K562 (cell line): ENCODE measurements around the gene SLC18B1. TPM values are rescaled to one million over a fixed set of nuclear protein-coding genes. Genes with fewer than 3 reads are reported as not detected.

Experiments used
- CBX5 ChIP-seq: IDR thresholded peaks from 2 replicates; pipeline ENCODE4 v1.6.1; 2014; ENCODE audit warnings: low read depth, borderline replicate concordance
- CCNT2 ChIP-seq: IDR thresholded peaks from 2 replicates; pipeline ENCODE4 v1.6.1; 2011; ENCODE audit warnings: borderline replicate concordance, low read depth, mild to moderate bottlenecking, moderate library complexity, mixed read lengths, low read length; ENCODE audit not compliant: insufficient read length; ENCODE audit errors: extremely low read depth
- ELF1 ChIP-seq: fragments of 200-800 bp; sonication (Bioruptor generic); IDR thresholded peaks from 2 replicates; pipeline ENCODE4 v1.6.1; 2016; ENCODE audit warnings: missing genetic modification characterization, missing compliant biosample characterization
- FOXK1 ChIP-seq: sonication (generic); formaldehyde crosslinking; IDR thresholded peaks from 2 replicates; pipeline ENCODE4 v1.8.0; 2022; ENCODE audit warnings: missing genetic modification reagents, mild to moderate bottlenecking, borderline replicate concordance
- NFRKB ChIP-seq: fragments of 450-650 bp; IDR thresholded peaks from 2 replicates; pipeline ENCODE4 v1.6.1; 2016; ENCODE audit warnings: low read depth
- SETDB1 ChIP-seq: IDR thresholded peaks from one replicate; pipeline ENCODE4 v1.6.1; 2012; ENCODE audit warnings: low read length, control low read depth, inconsistent platforms
- SLC30A9 ChIP-seq: fragments of 250-450 bp; sonication (Bioruptor Pico); IDR thresholded peaks from 2 replicates; pipeline ENCODE4 v1.8.0; 2022; ENCODE audit warnings: mild to moderate bottlenecking, moderate library complexity
- ZNF175 ChIP-seq: fragments of 200-800 bp; sonication (Bioruptor generic); IDR thresholded peaks from 2 replicates; pipeline ENCODE4 v1.6.1; 2016; ENCODE audit warnings: low read depth, mild to moderate bottlenecking, missing genetic modification characterization, missing compliant biosample characterization
- ZNF592 ChIP-seq: fragments of 450-650 bp; IDR thresholded peaks from 2 replicates; pipeline ENCODE4 v1.6.1; 2017; ENCODE audit warnings: antibody characterized with exemption, mild to moderate bottlenecking
- polyA plus RNA-seq, 8 experiments: library from polyadenylated mRNA; depleted of rRNA in 4 of 8; stranded (reverse) in 5 of 8; unstranded in 3 of 8; fragments of >200 nt; fragmentation: Nextera tagmentation in 2 of 8; fragmentation: Illumina TruSeq in 1 of 8; extraction: Ambion mirVana in 2 of 8; extraction: Trizol in 1 of 8; gene quantifications; 2 replicates each; pipeline versions ENCODE4 v1.2.1 to v1.2.3, GENCODE V29; 2011 to 2014; ENCODE audit warnings: inconsistent platforms in 1 of 8, missing spikeins in 1 of 8
- total RNA-seq, 7 experiments: library from RNA; depleted of rRNA in 6 of 7; stranded (reverse); fragments of >200 nt in 6 of 7; fragmentation: Illumina TruSeq in 2 of 7; extraction: Trizol in 2 of 7; gene quantifications; 2 replicates each; pipeline versions ENCODE4 v1.2.1 to v1.2.3, GENCODE V29; 2011 to 2021; ENCODE audit warnings: low replicate concordance in 1 of 7

SLC18B1 gene
- total and polyA plus RNA-seq, 9 of the 15 experiments (the other 6 are each of a cell fraction or from before 2014, with no cell fraction given), result 10.4 to 49.1 (median 32.0) TPM

DNA sequence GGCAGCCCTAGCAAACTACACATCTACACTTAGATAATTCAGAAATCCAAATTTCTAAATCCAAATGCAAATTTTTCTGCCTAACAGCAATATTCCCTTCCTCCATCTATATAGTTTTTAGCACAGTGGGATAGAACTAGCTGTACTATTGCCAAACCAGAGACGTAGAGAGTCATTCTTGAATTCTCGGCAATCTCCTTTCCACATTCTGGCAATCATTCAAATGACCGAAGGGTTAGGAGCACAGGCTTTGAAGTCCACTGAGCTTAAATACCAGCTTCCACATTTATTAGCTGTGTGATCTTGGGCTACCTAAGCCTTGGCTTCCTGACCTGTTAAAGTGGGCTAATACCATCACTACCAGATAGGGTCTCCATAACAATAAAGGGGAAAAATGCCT, 12.8 kb upstream of the SLC18B1 start (continued):
- no peak for TF ChIP-seq FOXK1 (CRISPR knock-in tag)
- TF ChIP-seq NFRKB, result no peak
- TF ChIP-seq CBX5, result no peak
- TF ChIP-seq ELF1 (tag), result no peak
- TF ChIP-seq SETDB1, result no peak
- no peak for TF ChIP-seq SLC30A9 (CRISPR knock-in tag)
- no peak for TF ChIP-seq CCNT2
- no peak for TF ChIP-seq ZNF175 (CRISPR knock-in tag)
- no peak for TF ChIP-seq ZNF592
